IPS-18c (cell line): ENCODE measurements around the gene SCAMP4.

ENCODE experiments used
- H3K4me3 ChIP-seq: 2 replicates; pipeline ENCODE4 v1.7.0; 2013; ENCODE audit warnings: low read depth, mild to moderate bottlenecking, low read length, moderate library complexity; ENCODE audit not compliant: insufficient read depth
- H3K9me3 ChIP-seq: one replicate; pipeline ENCODE4 v1.6.1; 2013; ENCODE audit warnings: mild to moderate bottlenecking, low read length, moderate library complexity; ENCODE audit not compliant: control insufficient read depth, insufficient read depth

The SCAMP4 gene

GRCh38 chr19:1904860-1905109, 414 bp upstream of the SCAMP4 start:
- H3K9me3 ChIP-seq = no peaks in the 10 kb centered on the region
- H3K4me3 ChIP-seq = peak overlapping the region; percentile 31; the same call in 1 of the 2 replicates

DNA sequence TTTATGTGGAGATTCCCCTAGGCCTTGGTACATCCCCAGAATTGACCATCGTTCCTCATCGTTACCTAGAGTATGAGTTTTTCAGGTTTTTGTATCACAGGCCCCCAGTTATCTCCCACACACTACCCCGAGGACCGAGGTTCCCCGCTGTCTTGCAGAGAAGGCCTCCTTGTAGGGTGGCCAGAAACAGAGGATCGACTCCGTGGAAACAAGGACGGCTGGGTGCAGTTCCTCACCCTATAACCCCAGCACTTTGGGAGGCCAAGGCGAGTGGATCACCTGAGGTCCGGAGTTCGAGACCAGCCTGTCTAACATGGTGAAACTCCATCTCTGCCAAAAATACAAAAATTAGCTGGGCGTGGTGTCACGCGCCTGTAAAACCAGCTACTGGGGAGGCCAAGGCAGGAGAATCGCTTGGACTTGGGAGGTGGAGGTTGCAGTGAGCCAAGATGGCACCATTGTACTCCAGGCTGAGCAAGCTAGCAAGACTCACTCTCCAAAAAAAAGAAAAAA, 720 bp downstream of the SCAMP4 start:
- Histone ChIP-seq H3K4me3 (peak overlapping the region; percentile 74), H3K9me3 (no peaks in the 10 kb centered on the region)

DNA sequence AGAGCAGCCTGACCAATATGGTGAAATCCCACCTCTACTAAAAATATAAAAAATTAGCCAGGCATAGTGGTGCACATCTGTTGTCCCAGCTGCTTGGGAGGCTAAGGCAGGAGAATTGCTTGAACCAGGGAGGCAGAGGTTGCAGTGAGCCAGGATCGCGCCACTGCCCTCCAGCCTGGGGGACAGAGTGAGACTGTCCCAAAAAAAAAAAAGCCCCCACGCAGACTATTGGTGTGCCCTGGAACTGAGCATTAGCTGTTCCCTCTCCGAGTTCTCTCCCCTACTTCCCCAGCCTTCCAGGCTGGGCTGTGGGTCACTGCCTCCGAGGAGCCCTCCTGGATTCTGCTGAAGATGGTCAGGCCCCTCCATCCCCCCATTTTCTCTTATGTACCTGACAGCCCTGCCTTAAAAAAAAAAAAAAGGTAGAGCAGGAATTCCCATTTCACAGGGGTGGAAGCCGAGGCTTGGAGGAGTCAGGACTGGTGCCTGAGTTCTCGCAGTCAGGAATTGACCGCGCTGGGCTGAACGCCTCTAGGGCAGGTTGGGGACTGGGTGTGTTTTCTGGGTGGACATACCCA, 1.9 kb downstream of the SCAMP4 start:
- no peak overlapping the region for H3K4me3 ChIP-seq
- H3K9me3 ChIP-seq = no peaks in the 10 kb centered on the region

DNA sequence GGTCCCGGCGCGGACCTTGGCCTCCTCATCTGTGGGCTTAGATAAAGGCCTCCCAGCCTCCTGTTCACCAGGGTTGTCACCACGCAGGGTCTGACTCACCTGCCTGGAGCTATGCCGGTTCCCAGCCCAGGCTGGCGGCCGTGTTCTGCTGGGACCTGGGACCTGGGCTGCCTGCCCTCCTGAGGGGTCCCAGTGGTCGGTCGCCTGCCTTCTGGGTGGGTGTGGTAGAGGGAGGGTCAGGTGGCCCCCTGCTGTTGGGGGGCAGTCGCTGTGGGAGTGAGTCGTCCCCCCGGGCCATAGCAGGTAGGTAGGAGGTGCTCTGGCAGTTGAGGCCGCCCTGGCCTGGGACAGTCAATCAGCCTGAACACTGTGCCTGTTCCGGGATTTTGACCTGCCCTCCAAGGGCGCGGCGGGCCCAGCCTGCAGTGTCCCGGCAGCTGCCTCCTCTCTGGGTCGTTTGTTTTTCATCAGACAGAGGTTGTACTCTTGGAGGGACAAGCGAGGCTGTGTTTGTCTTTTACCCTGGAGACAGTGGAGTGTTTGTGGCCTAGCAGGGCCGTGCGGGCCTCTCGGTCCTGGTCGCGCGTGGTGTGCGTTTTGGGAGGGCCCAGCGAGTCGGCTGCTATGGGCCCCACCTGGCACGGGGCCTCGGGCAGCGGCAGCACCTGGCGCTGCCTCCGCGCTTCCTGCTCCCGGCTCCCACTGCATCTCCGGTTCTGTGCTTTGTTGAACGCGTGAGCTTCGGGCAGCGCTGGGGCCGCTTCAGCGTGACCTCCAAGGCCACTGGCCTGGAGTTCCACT, 2.6 kb downstream of the SCAMP4 start:
- no peak overlapping the region for H3K4me3 ChIP-seq
- no peaks in the 10 kb centered on the region for H3K9me3 ChIP-seq

DNA sequence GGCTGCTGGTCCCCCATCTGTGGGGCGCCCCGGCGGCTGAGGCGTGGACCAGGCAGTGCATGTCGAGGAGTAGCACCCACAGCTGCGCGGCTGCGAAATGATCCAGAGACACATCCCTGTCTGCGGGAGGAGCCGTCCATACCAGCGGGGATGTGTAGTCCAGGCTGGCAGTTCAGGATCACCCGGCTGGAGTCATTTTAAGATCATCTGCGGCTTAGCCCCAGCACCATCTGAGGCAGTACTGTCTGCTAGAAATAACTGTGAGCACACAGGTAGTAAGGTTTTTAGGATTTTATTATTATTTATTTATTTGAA, 3.1 kb downstream of the SCAMP4 start:
- no peak overlapping the region for H3K4me3 ChIP-seq
- no peaks in the 10 kb centered on the region for H3K9me3 ChIP-seq

- Histone ChIP-seq H3K9me3 (no peaks in the 10 kb centered on the region), H3K4me3 (no peak overlapping the region)
Observed at GRCh38 chr19:1909761-1910080, 4.5 kb downstream of the SCAMP4 start.

- Histone ChIP-seq H3K9me3 (no peaks in the 10 kb centered on the region), H3K4me3 (no peak overlapping the region)
Observed at GRCh38 chr19:1910177-1910576, 5.0 kb downstream of the SCAMP4 start.

DNA sequence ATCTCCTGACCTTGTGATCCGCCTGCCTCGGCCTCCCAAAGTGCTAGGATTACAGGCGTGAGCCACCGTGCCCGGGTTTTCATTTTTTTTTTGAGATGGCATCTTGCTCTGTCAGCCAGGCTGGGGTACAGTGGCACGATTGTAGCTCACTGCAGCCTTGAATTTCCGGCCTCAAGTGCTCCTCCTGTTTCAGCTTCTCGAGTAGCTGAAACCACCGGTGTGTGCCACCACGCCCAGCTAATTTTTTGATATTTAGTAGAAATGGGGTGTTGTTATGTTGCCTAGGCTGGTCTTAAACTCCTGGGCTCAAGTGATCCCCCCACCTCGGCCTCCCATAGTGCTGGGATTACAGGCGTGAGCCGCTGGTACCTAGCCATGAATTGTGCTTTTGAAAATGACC, 5.9 kb downstream of the SCAMP4 start:
- Histone ChIP-seq H3K4me3 (no peak overlapping the region), H3K9me3 (no peaks in the 10 kb centered on the region)

DNA sequence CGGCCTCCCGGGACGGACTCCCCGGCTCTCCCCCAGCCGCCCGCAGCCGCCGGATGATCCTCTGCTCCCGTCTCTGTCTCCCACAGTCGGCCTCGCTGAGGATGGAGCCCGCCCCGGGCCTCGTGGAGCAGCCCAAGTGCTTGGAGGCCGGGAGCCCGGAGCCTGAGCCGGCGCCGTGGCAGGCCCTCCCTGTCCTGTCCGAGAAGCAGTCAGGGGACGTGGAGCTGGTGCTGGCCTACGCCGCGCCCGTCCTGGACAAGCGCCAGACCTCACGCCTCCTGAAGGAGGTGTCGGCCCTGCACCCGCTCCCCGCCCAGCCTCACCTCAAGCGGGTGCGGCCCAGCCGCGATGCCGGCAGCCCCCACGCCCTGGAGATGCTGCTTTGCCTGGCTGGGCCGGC, 6.8 kb downstream of the SCAMP4 start:
- Histone ChIP-seq H3K4me3 (no peak overlapping the region), H3K9me3 (no peaks in the 10 kb centered on the region)

DNA sequence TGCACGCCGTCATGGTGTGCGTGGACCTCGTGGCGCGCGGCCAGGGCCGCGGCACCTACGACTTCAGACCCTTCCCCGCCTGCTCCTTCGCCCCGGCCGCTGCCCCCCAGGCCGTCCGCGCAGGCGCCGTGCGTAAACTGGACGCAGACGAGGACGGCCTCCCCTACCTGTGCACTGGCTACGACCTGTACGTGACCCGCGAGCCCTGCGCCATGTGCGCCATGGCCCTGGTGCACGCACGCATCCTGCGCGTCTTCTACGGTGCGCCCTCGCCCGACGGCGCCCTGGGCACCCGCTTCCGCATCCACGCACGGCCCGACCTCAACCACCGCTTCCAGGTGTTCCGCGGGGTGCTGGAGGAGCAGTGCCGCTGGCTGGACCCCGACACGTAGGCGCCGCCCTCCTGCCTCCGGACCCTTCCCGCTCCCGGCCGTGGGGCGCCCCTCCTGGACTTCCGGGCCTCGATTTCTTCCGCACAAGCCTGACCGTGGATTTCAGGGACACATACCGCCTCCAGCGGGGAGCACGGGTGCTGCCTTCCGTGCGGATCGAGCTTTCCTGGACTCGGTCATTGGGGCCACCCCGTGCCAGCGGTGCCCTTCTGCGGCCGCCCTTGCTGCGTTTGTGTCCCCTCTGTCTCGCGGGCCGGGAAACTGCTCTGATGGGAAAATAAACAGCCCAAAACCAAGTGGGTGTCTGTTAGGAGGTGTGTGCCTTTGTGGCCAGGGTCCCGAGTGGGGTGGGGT, 7.7 kb downstream of the SCAMP4 start:
- Histone ChIP-seq H3K4me3 (no peak overlapping the region), H3K9me3 (no peaks in the 10 kb centered on the region)

DNA sequence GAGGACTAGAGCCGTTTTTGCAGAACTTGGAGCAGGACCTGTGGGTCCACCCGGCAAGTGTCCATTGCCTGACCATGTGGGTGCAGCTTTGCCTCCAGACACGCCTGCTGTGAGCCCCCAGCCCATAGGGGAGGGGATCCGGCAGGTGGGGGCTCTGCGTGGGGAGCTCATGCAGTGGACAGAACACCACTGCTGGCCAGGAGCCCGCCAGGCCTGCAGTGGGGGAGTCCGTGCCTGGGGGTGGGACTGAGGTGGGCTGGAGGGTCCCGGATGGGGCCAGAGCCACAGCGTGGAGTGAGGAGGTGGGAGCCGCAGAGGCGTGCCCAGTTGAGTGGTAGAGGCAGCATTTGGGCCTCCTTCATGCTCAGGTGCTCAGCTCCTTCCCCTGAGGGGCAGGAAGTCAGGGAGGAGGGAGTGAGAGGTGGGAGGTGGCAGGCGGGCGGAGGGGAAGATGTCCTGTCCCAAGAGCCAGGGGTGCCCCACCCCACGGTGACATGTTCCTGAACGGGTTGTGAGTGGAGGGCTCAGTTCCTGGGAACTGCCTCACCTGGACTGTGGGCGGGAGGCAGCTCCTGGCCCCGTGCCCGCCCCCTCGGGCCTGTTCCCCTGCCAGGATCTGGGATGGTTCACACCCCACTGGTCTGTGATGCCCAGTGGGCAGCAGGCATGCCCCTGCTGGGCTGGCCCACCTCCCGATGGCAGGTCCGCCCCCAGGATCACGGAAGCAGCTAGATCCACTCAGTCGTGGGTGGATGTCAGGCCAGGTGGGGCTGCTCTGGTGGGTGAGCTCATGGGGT, 8.8 kb downstream of the SCAMP4 start:
- Histone ChIP-seq H3K4me3 (no peak overlapping the region), H3K9me3 (no peaks in the 10 kb centered on the region)

DNA sequence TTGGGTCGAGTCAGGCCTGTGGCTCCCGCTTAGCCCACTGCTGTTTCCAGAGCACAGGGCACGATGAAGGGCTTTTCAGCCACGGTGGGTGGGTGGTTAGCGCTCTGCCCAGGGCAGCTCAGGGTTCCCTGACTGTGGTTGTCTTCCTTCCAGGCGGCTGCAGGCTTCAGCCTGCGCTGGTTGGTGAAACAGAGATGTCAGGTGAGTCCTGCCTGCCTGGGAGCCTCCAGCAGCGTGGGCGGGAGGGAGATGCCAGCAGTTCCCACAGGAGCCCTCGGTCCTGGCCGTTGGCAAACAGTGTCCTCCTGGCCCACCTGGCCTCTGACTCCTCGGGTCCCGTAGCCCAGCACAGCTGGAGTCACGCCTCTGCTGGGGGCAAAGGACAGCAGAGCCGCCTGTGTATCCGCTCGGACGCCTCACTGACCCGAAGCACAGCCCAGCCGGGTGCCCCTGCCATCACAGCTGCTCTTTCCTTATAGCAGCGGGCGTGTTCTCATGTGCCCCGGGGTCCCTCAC, 9.7 kb downstream of the SCAMP4 start:
- Histone ChIP-seq H3K9me3 (no peaks in the 10 kb centered on the region), H3K4me3 (no peak overlapping the region)

- no peak overlapping the region for H3K4me3 ChIP-seq
- no peaks in the 10 kb centered on the region for H3K9me3 ChIP-seq
Observed at GRCh38 chr19:1917146-1917545, 11.9 kb downstream of the SCAMP4 start.

DNA sequence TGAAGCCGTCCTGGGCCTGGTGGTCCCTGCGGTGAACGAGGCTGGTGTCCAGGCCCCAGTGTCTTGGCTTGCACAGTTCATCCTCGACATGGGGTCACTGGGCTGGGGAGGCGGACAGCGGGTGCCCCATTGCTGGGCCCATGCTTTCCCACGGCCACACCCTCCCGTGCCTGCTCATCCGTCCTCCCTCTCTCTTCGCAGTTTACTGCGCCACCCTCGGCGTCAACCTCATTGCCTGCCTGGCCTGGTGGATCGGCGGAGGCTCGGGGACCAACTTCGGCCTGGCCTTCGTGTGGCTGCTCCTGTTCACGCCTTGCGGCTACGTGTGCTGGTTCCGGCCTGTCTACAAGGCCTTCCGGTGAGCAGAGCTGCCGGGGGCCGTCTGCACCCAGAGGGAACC, 12.7 kb downstream of the SCAMP4 start:
- H3K9me3 ChIP-seq = no peaks in the 10 kb centered on the region

GRCh38 chr19:1918975-1919374, 13.8 kb downstream of the SCAMP4 start:
- Histone ChIP-seq H3K9me3 (no peaks in the 10 kb centered on the region), H3K4me3 (no peak overlapping the region)

More for the DNA sequence above, 12.7 kb downstream of the SCAMP4 start:
- no peak overlapping the region for H3K4me3 ChIP-seq

DNA sequence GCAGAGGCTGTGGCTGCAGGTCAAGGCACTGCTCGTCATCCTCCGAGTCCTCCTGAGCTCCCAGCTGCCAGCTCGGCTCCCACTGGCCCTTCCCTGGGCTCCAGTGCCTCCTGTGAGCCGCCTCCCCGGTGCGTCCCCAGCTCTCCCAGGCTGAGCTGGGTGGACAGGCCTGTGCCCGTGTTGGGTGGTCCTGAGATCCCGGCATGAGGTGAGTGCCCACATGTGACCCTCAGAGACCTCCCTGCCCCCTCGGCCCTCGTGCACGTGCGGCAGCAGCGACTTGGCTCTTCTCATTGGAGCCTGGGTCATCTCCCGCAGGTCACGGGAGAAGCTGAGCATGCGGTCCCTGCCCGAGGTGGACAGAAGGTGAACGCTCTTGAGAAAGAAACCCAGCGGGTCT, 15.4 kb downstream of the SCAMP4 start:
- H3K4me3 ChIP-seq = no peak overlapping the region

DNA sequence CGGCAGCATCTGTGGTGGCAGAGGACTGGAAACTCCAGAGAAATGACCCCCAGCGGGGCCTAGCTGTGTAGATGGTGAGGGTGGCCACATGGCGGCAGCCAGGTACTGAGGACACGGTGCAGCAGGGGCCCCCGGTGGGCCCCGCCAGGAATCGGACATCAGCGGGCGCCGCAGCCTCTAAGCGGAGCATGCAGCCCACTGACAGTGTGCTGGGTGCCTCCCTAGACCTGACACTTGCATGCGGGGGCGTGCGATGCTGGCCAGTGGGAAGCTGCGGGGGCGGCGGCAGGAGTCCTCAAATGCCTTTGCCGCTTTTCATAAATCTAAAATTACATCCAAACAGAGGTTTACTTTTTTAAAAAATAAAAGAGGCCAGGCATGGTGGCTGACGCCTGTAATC, 16.1 kb downstream of the SCAMP4 start:
- H3K4me3 ChIP-seq = no peak overlapping the region
- no peaks in the 10 kb centered on the region for H3K9me3 ChIP-seq

More for the DNA sequence above, 15.4 kb downstream of the SCAMP4 start:
- H3K9me3 ChIP-seq = no peaks in the 10 kb centered on the region
